Adipose tissue (tissue), 3 donors: ENCODE measurements around the gene SLC35B2. TPM values are rescaled to one million over a fixed set of nuclear protein-coding genes. Genes with fewer than 3 reads are reported as not detected.

Source experiments
- H3K27ac ChIP-seq: one replicate; pipeline ENCODE4 v1.5.1; 2013; ENCODE audit warnings: low read depth, low read length
- WGBS, 3 donors: extraction: QIAGEN DNeasy Blood & Tissue Kit; methylation state at CpG; one replicate each; pipeline ENCODE4 v1.1.7; 2013; 5-methylcytosine and 5-hydroxymethylcytosine counted together
- polyA plus RNA-seq, 3 donors: library from polyadenylated mRNA; stranded (reverse); fragments of 200-250 nt; gene quantifications; one replicate each; pipeline ENCODE4 v1.2.3, GENCODE V29; 2013
- donor health status: healthy with polysubstance abuse.
- donor health status: Bipolar disorder and iron deficiency.
- donor health status: healthy.

The SLC35B2 gene
- polyA plus RNA-seq, 3 donors = 12.5 to 27.8 (median 26.7) TPM

DNA sequence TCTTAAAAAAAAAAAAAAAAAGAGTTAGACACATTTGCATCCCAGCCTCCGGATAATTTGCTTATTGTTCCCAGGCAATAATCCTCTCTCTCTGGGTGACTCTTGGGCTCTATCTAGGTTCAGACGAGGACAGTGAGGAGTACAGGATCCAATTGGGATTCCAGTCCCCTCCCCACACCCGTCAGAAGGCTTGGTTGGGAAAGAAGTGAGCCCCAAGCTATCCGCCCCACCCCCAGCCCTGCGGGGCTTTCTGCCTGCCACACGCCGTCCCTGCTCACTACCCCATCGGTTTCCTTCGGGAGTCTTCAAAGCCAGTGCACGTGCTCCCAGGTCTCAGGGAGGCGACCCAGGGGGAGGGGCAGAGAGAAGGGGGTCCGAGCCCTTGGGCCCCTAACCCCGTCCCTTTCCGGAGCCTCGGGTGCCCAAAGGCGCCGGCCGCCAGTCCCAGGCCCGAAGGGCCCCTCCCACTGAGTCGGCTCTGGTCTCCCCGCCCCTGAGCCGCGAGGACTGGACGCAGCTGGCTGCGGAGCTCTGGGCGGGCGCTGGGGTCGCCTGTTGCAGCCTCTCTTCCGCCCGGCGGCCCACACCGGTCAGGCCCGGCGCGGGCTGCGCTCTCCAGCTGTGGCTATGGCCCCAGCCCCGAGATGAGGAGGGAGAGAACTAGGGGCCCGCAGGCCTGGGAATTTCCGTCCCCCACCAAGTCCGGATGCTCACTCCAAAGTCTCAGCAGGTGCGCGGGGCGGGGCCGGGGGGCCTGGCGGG is 38.1 kb downstream of the SLC35B2 start:
- peak overlapping the region; percentile 52 for H3K27ac ChIP-seq
- 1 to 2% (median 2%) methylated on average over 35 to 45 of the region's 45 CpGs for WGBS, 3 donors

DNA sequence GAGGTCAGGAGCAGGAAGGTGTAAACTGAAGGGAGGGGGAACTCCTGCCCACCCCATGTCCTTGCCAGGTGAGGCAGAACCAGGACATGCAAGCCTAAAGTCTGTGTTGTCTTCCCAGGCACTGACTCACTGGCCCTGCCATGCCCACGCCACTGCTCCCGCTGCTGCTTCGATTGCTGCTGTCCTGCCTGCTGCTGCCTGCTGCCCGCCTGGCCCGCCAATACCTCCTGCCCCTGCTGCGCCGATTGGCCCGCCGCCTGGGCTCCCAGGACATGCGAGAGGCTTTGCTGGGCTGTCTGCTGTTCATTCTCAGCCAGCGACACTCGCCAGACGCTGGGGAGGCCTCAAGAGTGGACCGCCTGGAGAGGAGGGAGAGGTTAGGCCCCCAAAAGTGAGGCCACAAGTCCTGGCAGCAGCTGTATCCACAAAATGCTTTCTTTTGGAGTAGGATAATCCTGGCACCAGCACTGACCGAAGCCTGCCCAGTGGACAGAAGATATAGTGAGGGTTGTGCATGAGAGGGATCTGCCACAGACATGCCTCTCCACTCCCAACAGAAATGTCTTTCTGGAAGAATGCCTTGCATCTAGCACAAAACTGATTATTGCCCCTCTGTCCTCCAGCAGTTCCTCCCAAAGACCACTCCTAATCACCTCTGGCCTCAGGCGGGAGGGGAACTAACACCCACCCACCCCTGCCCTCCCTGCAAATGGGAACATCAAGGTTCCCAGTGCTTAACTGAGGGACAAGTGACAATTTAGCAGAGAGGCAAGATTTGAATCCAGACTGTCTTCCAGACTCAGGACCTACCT is 39.8 kb downstream of the SLC35B2 start:
- 43 to 63% (median 53%) methylated on average over 16 of the region's 16 CpGs for WGBS, 3 donors
- no peak overlapping the region for H3K27ac ChIP-seq

DNA sequence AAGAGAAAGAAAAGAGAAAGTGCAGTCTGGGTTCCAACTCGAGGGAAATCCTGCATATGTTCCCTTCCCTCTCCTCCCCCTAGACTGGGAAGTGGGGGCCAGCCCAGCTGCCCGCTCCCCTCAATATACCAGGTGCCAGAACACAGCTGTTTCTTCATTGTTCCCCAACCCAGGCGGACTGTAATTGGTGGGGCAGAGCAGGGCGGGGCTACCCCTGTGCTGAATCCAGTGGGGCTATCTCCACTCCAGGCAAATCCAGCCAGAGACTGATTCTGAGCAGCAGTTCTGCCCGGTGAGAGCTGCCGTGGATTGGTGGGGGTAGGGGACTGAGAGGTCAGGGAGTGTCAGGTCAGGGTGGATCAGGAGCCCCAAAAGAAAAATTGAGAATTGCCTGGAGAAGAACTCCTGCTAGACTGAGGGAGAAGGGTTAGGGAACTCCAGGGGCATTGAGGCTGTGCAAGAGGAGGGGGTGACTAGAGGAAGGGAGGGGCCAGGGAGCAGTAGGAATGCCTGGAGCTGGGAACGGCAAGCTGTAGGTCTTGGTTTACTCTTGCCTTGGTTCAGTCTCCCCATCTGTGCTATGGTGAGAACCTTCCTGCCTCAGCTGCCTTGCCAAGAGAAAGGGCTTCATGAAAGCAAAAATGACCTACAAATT is 40.5 kb downstream of the SLC35B2 start, which contains the start of gene MYMX:
Gene MYMX, plus strand, starts transcription at position 250 of the 655 bp plus-strand sequence. CDS start 546 bp downstream, outside the sequence.
- no peak within 1 kb of the TSS for H3K27ac ChIP-seq
- 24 to 34% (median 24%) methylated on average over 7 of the region's 7 CpGs for WGBS, 3 donors

DNA sequence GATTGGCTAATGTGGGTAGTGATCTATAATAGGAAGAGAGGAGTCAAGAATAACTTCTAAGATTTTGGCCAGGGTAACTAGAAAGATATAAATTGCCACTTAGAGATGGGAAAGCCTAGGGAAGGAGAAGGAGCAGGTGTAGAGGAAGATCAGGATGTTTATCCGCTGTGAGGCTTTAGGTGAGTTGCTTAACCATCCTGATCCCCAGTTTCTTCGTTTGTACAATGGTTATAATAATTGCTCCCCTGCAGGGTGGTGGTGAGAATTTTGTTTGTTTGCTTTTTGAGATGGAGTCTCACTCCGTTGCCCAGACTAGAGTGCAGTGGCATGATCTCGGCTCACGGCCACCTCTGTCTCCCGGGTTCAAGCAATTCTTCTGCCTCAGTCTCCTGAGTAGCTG is 43.0 kb downstream of the SLC35B2 start:
- WGBS, 3 donors = 91 to 96% (median 92%) methylated on average over 6 of the region's 6 CpGs
- H3K27ac ChIP-seq = no peak overlapping the region

DNA sequence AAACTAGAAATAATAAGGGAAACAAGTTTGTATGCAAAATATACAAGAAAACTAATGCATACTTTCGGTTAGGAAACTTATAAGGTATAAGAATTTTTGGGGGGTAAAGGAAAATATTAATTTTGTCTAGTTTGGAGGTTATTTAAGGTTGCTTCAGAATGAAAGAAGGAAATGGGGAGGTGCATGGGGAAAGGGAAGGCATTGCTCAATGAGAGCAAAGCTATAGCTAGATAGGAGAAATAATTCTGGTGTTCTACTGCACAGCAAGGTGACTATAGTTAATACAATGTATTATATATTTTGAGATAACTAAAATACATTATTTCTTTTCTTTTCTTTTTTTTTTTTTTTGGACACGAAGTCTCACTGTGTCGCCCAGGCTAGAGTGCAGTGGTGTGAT is 46.0 kb downstream of the SLC35B2 start:
- 69 to 91% (median 86%) methylated on average over 3 of the region's 3 CpGs for WGBS, 3 donors

DNA sequence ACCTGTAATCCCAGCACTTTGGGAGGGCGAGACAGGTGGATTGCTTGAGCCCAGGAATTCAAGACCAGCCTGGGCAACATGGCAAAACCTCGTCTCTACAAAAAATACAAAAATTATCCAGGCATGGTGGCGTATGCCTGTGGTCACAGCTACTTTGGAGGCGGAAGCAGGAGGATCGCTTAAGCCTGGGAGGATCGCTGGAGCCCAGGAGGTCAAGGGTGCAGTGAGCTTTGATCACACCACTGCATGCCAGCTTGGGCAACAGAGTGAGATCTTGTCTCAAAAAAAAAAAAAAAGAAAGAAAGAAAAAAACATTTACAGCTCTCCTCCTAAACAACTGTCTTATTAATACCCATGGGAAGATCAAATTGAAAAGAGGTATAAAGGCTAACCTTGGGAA is 49.4 kb downstream of the SLC35B2 start:
- WGBS, 3 donors = 85 to 95% (median 89%) methylated on average over 6 of the region's 6 CpGs
- H3K27ac ChIP-seq = no peak overlapping the region

More for the DNA sequence above, 46.0 kb downstream of the SLC35B2 start:
- no peak overlapping the region for H3K27ac ChIP-seq

Other genes with a start within 250 kb of the SLC35B2 start
- 10 to 100 TPM; 23.2 to 54.9 (median 30.0) TPM for gene MRPL14, start 130.1 kb downstream of the SLC35B2 start, polyA plus RNA-seq
- gene TMEM63B, start 130.0 kb downstream of the SLC35B2 start, polyA plus RNA-seq = 10 to 100 TPM in 2 of 3 donors, 1 to 10 TPM in 1; 8.6 to 18.8 (median 10.9) TPM
- 1 to 10 TPM in 2 of 3 donors, under 1 TPM in 1; 0.24 to 2.5 (median 2.0) TPM for gene CAPN11, start 98.7 kb downstream of the SLC35B2 start, polyA plus RNA-seq
- gene MYMX, start 40.6 kb downstream of the SLC35B2 start, polyA plus RNA-seq = 10 to 100 TPM in 1 of 3 donors, 1 to 10 TPM in 2; 1.2 to 20.5 (median 2.1) TPM
- gene SLC29A1, start 33.9 kb downstream of the SLC35B2 start, polyA plus RNA-seq = 100 to 1,000 TPM in 1 of 3 donors, 10 to 100 TPM in 2; 50.7 to 253 (median 57.6) TPM
- gene HSP90AB1, start 10.4 kb downstream of the SLC35B2 start, polyA plus RNA-seq = 100 to 1,000 TPM; 452 to 676 (median 667) TPM
- gene NFKBIE, start 8.0 kb upstream of the SLC35B2 start, polyA plus RNA-seq = 1 to 10 TPM; 3.1 to 9.8 (median 4.9) TPM
- gene TMEM151B, start 12.9 kb upstream of the SLC35B2 start, polyA plus RNA-seq = under 1 TPM in 1 of 3 donors, not detected in 2; 0.06 TPM
- gene AARS2, start 55.8 kb upstream of the SLC35B2 start, polyA plus RNA-seq = 1 to 10 TPM; 3.1 to 4.9 (median 4.7) TPM
- not detected for gene SPATS1, start 85.1 kb upstream of the SLC35B2 start, polyA plus RNA-seq
- 1 to 10 TPM; 6.5 to 8.4 (median 7.6) TPM for gene CDC5L, start 130.2 kb upstream of the SLC35B2 start, polyA plus RNA-seq